OCI-LY1 (cell line): ENCODE results near the gene HNRNPM.

Experiments
- H2AFZ ChIP-seq: fragments of 200-600 bp; sonication (generic), shearing (Covaris generic); 2 replicates; pipeline ENCODE4 v1.6.0; 2014; ENCODE audit warnings: antibody characterized with exemption, mild to moderate bottlenecking, low read length
- H3F3A ChIP-seq: fragments of 200-600 bp; sonication (generic), shearing (Covaris generic); 2 replicates; pipeline ENCODE4 v1.6.0; 2014; ENCODE audit warnings: mild to moderate bottlenecking, antibody characterized with exemption, low read length, moderate library complexity; ENCODE audit not compliant: insufficient read depth
- H3K27ac ChIP-seq: fragments of 200-600 bp; sonication (generic); 2 replicates; pipeline ENCODE4 v1.5.1; 2014; ENCODE audit warnings: low read length, mixed run types, mild to moderate bottlenecking, low read depth; ENCODE audit not compliant: poor library complexity, severe bottlenecking
- H3K27me3 ChIP-seq: fragments of 200-600 bp; sonication (generic); 2 replicates; pipeline ENCODE4 v1.6.0; 2014; ENCODE audit warnings: antibody characterized with exemption, mild to moderate bottlenecking, low read length, moderate library complexity; ENCODE audit not compliant: insufficient read depth
- H3K36me3 ChIP-seq: fragments of 200-600 bp; sonication (generic); 2 replicates; pipeline ENCODE4 v1.6.1; 2014; ENCODE audit warnings: mild to moderate bottlenecking, antibody characterized with exemption, low read length, moderate library complexity, mixed read lengths; ENCODE audit not compliant: insufficient read depth
- H3K4me1 ChIP-seq: fragments of 200-600 bp; sonication (generic); 2 replicates; pipeline ENCODE4 v1.5.1; 2014; ENCODE audit warnings: mild to moderate bottlenecking, low read length, moderate library complexity; ENCODE audit not compliant: insufficient read depth, severe bottlenecking
- H3K4me2 ChIP-seq: fragments of 200-600 bp; sonication (generic), shearing (Covaris generic); 2 replicates; pipeline ENCODE4 v1.6.1; 2014; ENCODE audit warnings: low read length
- H3K4me3 ChIP-seq: fragments of 200-600 bp; sonication (generic); 2 replicates; pipeline ENCODE4 v1.5.1; 2014; ENCODE audit warnings: low read length, low read depth, mild to moderate bottlenecking, mixed read lengths; ENCODE audit not compliant: poor library complexity, severe bottlenecking
- H3K79me2 ChIP-seq: fragments of 200-600 bp; shearing (Covaris generic); 2 replicates; pipeline ENCODE4 v1.6.1; 2016; ENCODE audit warnings: mixed run types, low read length, mixed read lengths; ENCODE audit not compliant: insufficient read depth
- H3K9ac ChIP-seq: fragments of 200-600 bp; sonication (generic), shearing (Covaris generic); 2 replicates; pipeline ENCODE4 v1.6.1; 2014; ENCODE audit warnings: mild to moderate bottlenecking, low read length, mixed read lengths
- H3K9me2 ChIP-seq: fragments of 200-600 bp; sonication (generic), shearing (Covaris generic); 2 replicates; pipeline ENCODE4 v1.6.1; 2014; ENCODE audit warnings: low read depth, mild to moderate bottlenecking, low read length, mixed read lengths
- H3K9me3 ChIP-seq: fragments of 200-600 bp; shearing (Covaris generic); 2 replicates; pipeline ENCODE4 v1.6.1; 2014; ENCODE audit warnings: low read length, mixed read lengths
- H4K20me1 ChIP-seq: fragments of 200-600 bp; sonication (generic), shearing (Covaris generic); 2 replicates; pipeline ENCODE4 v1.6.0; 2016; ENCODE audit warnings: mild to moderate bottlenecking, low read length; ENCODE audit not compliant: insufficient read depth
- EZH2 ChIP-seq: fragments of 200-600 bp; sonication (generic), shearing (Covaris generic); IDR thresholded peaks from 2 replicates; pipeline ENCODE4 v1.8.0; 2017; ENCODE audit warnings: borderline replicate concordance, mixed run types, mild to moderate bottlenecking, antibody characterized with exemption, low read length, moderate library complexity, mixed read lengths
- TF ChIP-seq, protein P1 (sequence below): fragments of 200-600 bp; sonication (generic), shearing (Covaris generic); IDR thresholded peaks from 2 replicates; pipeline ENCODE4 v1.5.1; 2017; ENCODE audit warnings: mild to moderate bottlenecking, antibody characterized with exemption, low read length, moderate library complexity, mixed read lengths

HNRNPM gene

DNA sequence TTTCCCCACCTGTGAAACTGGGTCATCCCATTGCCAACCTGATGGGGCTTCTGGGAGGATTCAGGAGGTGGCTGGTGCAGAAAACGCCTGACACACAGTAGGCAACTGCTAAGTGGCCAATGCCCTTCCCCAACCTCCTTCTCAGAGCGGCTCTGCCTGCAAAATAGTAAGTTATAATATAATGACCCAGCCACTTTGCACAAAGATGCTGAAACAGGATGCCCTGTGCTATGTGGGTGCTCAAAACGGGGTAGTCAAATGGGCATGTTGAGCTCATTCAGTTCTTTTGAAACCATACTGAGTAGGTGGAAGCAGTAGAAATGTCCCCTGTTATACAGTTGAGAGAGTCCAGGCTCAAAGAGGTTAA lies 31.2 kb upstream of the HNRNPM start:
- H3K9me2 ChIP-seq: no peaks in the 10 kb centered on the region
- H3K4me3 ChIP-seq: peak overlapping the region; percentile 74
- H4K20me1 ChIP-seq: no peaks in the 10 kb centered on the region
- no peak overlapping the region for H2AFZ ChIP-seq
- peak overlapping the region; percentile 92 for H3K4me2 ChIP-seq
- H3K36me3 ChIP-seq: no peaks in the 10 kb centered on the region
- TF ChIP-seq EZH2: no peak
- TF ChIP-seq, protein P1, sequence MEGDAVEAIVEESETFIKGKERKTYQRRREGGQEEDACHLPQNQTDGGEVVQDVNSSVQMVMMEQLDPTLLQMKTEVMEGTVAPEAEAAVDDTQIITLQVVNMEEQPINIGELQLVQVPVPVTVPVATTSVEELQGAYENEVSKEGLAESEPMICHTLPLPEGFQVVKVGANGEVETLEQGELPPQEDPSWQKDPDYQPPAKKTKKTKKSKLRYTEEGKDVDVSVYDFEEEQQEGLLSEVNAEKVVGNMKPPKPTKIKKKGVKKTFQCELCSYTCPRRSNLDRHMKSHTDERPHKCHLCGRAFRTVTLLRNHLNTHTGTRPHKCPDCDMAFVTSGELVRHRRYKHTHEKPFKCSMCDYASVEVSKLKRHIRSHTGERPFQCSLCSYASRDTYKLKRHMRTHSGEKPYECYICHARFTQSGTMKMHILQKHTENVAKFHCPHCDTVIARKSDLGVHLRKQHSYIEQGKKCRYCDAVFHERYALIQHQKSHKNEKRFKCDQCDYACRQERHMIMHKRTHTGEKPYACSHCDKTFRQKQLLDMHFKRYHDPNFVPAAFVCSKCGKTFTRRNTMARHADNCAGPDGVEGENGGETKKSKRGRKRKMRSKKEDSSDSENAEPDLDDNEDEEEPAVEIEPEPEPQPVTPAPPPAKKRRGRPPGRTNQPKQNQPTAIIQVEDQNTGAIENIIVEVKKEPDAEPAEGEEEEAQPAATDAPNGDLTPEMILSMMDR: no peak
- H3K79me2 ChIP-seq: no peaks in the 10 kb centered on the region
- peaks cover 12% of the 10 kb centered on the region for H3K4me1 ChIP-seq
- H3K9me3 ChIP-seq: no peaks in the 10 kb centered on the region
- H3K9ac ChIP-seq: peak overlapping the region; percentile 70
- no peak overlapping the region for H3K27ac ChIP-seq
- 0 out of 2 replicates have a peak, but pooled peaks cover 5% of the 10 kb centered on the region for H3F3A ChIP-seq
- no peaks in the 10 kb centered on the region for H3K27me3 ChIP-seq

DNA sequence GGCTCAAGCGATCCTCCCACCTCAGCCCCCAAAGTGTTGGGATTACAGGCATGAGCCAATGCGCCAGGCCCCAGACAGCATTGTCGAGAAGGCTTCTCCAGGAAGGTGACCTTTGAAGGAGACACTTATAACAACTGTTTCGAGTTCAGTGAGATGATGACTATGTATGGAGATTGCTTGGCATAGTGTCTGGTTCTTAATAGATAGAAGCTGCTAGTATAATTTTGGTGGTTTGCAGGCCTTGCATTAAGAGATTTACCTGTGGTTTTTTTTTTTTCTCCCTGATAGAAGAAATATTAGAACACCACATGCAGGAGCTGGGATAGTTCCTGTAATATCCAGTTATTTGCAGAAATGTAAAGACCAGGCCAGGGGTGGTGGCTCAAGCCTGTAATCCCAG lies 28.0 kb upstream of the HNRNPM start:
- H3K9me3 ChIP-seq: no peaks in the 10 kb centered on the region

DNA sequence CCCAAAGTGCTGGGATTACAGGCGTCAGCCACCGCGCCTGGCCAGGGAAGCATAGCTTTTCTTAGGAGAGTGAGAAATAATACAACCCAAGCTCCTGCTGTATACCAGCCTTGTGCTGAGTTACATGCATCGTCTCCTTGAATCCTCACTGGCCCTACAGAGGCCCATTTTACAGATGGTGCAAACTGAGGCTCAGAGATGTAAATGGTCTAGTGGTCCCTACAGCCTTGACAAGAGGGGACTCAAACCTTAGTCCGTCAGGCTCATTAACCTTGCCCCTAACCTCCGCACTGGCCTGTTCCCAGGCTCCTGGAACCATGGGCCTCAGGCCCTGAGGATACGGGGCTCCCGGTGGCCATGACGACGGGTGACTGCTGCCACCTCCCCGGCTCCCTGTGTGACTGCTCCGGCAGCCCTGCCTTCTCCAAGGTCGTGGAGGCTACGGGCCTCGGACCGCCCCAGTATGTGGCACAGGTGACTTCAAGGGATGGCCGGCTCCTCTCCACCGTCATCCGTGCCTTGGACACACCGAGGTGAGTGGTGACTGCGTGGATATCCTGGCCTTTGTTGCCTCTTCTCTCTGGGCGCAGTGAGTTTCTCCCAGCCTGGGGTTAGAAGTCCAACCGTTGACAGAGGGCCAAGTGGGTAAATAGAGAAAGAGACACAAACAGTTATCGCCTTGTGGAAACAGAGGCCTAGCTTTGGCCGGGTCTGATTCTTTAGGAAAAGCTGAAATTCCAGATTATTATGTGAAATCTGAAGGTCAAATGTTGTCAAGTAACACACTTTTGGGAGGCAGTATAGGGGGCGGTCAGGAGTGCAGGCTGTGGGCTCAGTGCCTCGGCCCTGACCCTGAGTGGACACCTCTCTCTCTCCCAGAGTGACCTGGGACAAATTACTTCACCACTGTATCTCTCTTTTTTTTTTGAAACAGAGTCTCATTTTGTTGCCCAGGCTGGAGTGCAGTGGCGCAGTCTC lies 23.0 kb upstream of the HNRNPM start:
- H3K79me2 ChIP-seq: no peaks in the 10 kb centered on the region
- H3K9me2 ChIP-seq: no peaks in the 10 kb centered on the region
- no peak overlapping the region for H3K4me2 ChIP-seq
- H2AFZ ChIP-seq: no peak overlapping the region
- no peaks in the 10 kb centered on the region for H3K27me3 ChIP-seq
- no peak overlapping the region for H3K4me3 ChIP-seq
- H3K36me3 ChIP-seq: no peaks in the 10 kb centered on the region
- no peaks in the 10 kb centered on the region for H4K20me1 ChIP-seq
- H3K9me3 ChIP-seq: no peaks in the 10 kb centered on the region
- H3K9ac ChIP-seq: no peak overlapping the region
- no peaks in the 10 kb centered on the region for H3F3A ChIP-seq
- no peak overlapping the region for H3K27ac ChIP-seq
- TF ChIP-seq EZH2: no peak
- TF ChIP-seq, protein P1: no peak
- no peaks in the 10 kb centered on the region for H3K4me1 ChIP-seq

More for the DNA sequence above, 28.0 kb upstream of the HNRNPM start:
- Histone ChIP-seq H3K36me3 (no peaks in the 10 kb centered on the region), H3K27me3 (no peaks in the 10 kb centered on the region), H3K4me1 (peaks cover 12% of the 10 kb centered on the region), H3K4me2 (no peak overlapping the region), H3K27ac (no peak overlapping the region), H3K79me2 (no peaks in the 10 kb centered on the region), H4K20me1 (no peaks in the 10 kb centered on the region), H3K4me3 (no peak overlapping the region), H3K9ac (no peak overlapping the region), H3K9me2 (no peaks in the 10 kb centered on the region), H2AFZ (no peak overlapping the region), H3F3A (no peaks in the 10 kb centered on the region)
- TF ChIP-seq EZH2: no peak
- TF ChIP-seq, protein P1: no peak
